HUES64 (cell line): ENCODE data around the gene TP53BP2.

Source experiments
- H3K27ac ChIP-seq: 2 replicates; pipeline ENCODE4 v1.7.0; 2013; ENCODE audit warnings: low read depth, low read length, inconsistent platforms
- H3K27me3 ChIP-seq: 2 replicates; pipeline ENCODE4 v1.6.1; 2013; ENCODE audit warnings: mild to moderate bottlenecking, low read length; ENCODE audit not compliant: insufficient read depth
- H3K36me3 ChIP-seq: 2 replicates; pipeline ENCODE4 v1.6.1; 2013; ENCODE audit warnings: mild to moderate bottlenecking, low read length; ENCODE audit not compliant: insufficient read depth
- H3K4me1 ChIP-seq: 2 replicates; pipeline ENCODE4 v1.6.1; 2013; ENCODE audit warnings: mild to moderate bottlenecking, low read length, moderate library complexity; ENCODE audit not compliant: insufficient read depth
- H3K4me3 ChIP-seq: 2 replicates; pipeline ENCODE4 v1.5.1; 2013; ENCODE audit warnings: mild to moderate bottlenecking, low read length, moderate library complexity
- H3K9ac ChIP-seq: 2 replicates; pipeline ENCODE4 v1.6.1; 2013; ENCODE audit warnings: mild to moderate bottlenecking, low read depth, low read length
- H3K9me3 ChIP-seq: 2 replicates; pipeline ENCODE4 v1.6.1; 2013; ENCODE audit warnings: low read depth, low read length; ENCODE audit not compliant: insufficient read depth
- WGBS: fragments of 150-250, 120-280 bp; methylation state at CpG from one replicate; pipeline ENCODE4 v1.1.7; 2013; ENCODE audit warnings: missing lambda C conversion rate; 5-methylcytosine and 5-hydroxymethylcytosine counted together

The TP53BP2 gene

GRCh38 chr1:223772771-223773160 lies 73.0 kb downstream of the TP53BP2 start:
- H3K36me3 ChIP-seq = peaks cover 80% of the 10 kb centered on the region
- WGBS = 87% methylated on average over 5 of the region's 5 CpGs
- no peak overlapping the region for H3K4me3 ChIP-seq
- peak overlapping the region; percentile 82 for H3K27ac ChIP-seq
- H3K9ac ChIP-seq = no peak overlapping the region
- no peaks in the 10 kb centered on the region for H3K27me3 ChIP-seq
- H3K9me3 ChIP-seq = no peaks in the 10 kb centered on the region
- H3K4me1 ChIP-seq = peaks cover 16% of the 10 kb centered on the region

DNA sequence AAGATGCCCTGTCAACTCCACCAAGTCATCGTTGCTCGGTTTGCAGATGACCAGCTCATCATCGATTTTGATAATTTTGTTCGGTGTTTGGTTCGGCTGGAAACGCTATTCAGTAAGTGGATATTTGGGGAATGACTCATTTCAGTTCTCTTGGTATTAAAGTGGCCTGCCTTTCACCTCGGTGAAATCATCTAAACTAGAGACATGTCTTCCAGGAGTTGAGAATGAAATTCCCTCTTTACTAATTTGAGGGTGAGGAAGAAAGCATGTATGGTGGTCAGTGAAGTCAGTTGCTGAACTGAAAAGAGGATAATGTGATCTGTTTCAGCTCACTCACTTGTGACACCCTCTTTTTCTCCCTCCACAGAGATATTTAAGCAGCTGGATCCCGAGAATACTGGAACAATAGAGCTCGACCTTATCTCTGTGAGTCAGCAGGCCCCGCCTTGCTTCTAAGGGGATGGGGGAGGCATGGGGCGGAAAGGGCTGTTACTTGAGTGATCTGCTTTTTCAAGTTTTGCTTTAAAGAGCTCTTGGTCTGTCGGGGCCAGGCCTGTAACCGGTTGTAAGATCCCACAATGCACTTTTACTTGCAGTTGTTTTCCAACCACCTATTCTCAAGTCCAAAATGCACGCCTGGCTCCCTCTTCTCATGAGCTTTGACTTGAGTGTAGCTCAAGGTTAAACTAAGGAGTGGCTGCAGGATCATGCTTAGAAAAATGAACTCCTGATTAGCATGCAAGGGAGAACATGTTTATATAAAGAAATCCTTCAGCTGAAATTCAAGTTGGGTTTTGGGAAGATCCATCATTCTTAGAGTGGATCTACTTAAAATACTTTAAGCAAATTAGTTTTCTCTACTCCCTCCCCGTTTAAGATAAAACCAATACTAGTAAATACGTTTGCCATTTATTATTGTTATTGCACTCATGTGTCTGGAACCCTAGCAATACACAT lies 73.7 kb downstream of the TP53BP2 start:
- Histone ChIP-seq H3K27me3 (no peaks in the 10 kb centered on the region), H3K4me1 (peaks cover 16% of the 10 kb centered on the region), H3K9me3 (no peaks in the 10 kb centered on the region), H3K27ac (peak overlapping the region; percentile 82), H3K36me3 (peaks cover 73% of the 10 kb centered on the region), H3K4me3 (no peak overlapping the region; the same call in 1 of the 2 replicates), H3K9ac (peak overlapping the region; percentile 29; the same call in 1 of the 2 replicates)
- WGBS = 53% methylated on average over 16 of the region's 16 CpGs

DNA sequence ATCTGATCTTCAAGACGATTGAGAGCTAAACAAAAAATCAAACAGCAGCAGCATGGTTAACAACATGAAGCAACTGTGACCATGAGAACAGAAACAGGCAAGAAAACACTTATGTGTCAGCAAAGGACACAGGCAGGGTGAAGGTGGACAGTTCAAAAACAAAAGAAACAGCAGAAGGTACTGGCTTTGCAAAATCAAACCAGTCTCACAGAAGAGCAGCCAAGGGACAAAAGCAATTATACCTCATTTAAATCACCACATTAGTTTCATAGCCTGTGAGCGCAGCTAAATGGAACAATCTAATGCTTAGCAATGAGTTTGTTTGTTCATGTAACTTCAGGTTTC lies 74.3 kb downstream of the TP53BP2 start:
- 95% methylated on average over 2 of the region's 2 CpGs for WGBS
- H3K9me3 ChIP-seq = no peaks in the 10 kb centered on the region
- no peak overlapping the region; the same call in 1 of the 2 replicates for H3K4me3 ChIP-seq
- H3K36me3 ChIP-seq = peaks cover 72% of the 10 kb centered on the region
- H3K27me3 ChIP-seq = no peaks in the 10 kb centered on the region
- peak overlapping the region; percentile 82 for H3K27ac ChIP-seq
- peaks cover 16% of the 10 kb centered on the region for H3K4me1 ChIP-seq
- peak overlapping the region; percentile 29; the same call in 1 of the 2 replicates for H3K9ac ChIP-seq

DNA sequence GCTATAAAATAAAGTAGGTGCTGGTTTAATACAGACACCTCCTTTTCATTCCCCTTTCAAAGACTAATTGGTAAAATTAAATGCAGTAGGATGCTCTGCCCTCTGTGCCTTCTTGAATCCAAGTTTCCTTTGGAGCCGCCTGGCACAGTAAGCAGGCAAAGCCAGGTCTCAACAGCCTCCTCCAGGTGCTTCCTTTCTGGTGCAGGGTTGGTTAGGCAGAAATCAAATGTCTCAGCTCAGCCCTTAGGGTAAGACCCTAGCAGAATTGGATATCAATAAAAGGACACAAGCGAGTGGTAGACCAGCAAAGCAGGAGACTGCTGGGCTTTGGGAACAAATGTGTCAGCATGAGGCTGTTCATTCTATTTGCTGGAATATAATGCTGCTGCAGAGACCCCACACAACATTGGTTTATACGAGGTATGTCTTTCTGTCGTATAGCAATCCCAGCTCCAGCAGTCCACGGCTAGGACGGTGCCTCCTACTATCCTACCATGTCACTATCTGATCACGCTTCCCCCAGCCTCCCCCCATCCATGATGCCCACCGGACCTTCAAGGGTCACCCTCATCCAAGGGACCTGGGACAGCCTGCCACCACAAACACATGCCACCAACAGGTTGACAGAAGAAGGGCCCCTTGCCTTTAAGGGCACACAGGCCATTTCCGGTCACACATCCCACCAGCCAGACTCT lies 75.0 kb downstream of the TP53BP2 start:
- no peaks in the 10 kb centered on the region for H3K9me3 ChIP-seq
- H3K4me3 ChIP-seq = no peak overlapping the region
- WGBS = 96% methylated on average over 9 of the region's 9 CpGs
- peaks cover 16% of the 10 kb centered on the region for H3K4me1 ChIP-seq
- H3K36me3 ChIP-seq = peaks cover 72% of the 10 kb centered on the region
- H3K9ac ChIP-seq = no peak overlapping the region
- H3K27me3 ChIP-seq = no peaks in the 10 kb centered on the region
- H3K27ac ChIP-seq = peak overlapping the region; percentile 82; the same call in 1 of the 2 replicates

- H3K9me3 ChIP-seq = no peaks in the 10 kb centered on the region
- H3K4me3 ChIP-seq = no peak overlapping the region
- H3K4me1 ChIP-seq = 0 out of 2 replicates have a peak, but pooled peaks cover 5% of the 10 kb centered on the region
- no peaks in the 10 kb centered on the region for H3K27me3 ChIP-seq
- peaks cover 60% of the 10 kb centered on the region for H3K36me3 ChIP-seq
- peak overlapping the region; percentile 25; the same call in 1 of the 2 replicates for H3K27ac ChIP-seq
- WGBS = 84% methylated on average over 7 of the region's 7 CpGs
- no peak overlapping the region for H3K9ac ChIP-seq
Measured at GRCh38 chr1:223765719-223766340, 79.9 kb downstream of the TP53BP2 start.

- no peaks in the 10 kb centered on the region for H3K9me3 ChIP-seq
- H3K36me3 ChIP-seq = peaks cover 60% of the 10 kb centered on the region
- no peak overlapping the region for H3K4me3 ChIP-seq
- H3K27me3 ChIP-seq = no peaks in the 10 kb centered on the region
- WGBS = 80% methylated on average over 9 of the region's 9 CpGs
- no peak overlapping the region for H3K9ac ChIP-seq
- peak overlapping the region; percentile 25; the same call in 1 of the 2 replicates for H3K27ac ChIP-seq
- H3K4me1 ChIP-seq = 0 out of 2 replicates have a peak, but pooled peaks cover 5% of the 10 kb centered on the region
Measured at GRCh38 chr1:223765036-223765718, 80.6 kb downstream of the TP53BP2 start.

DNA sequence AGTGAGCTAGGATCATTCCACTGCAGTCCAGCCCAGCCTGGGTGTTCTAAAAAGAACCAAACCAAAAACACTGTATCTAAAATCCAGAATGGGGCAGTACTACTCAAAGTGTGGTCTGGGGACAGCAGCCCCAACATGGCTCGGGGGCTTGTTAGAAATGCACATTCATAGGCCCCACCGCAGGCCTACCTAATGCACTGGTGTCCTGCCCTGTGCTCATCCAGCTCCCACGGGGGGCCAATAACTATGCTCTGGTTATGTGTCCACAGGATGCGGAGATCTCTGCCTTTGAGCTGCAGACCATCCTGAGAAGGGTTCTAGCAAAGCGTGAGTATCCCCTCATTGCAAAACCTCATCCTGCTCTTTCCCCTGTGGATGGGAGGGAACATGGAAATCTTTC lies 81.9 kb downstream of the TP53BP2 start:
- Histone ChIP-seq H3K27ac (no peak overlapping the region), H3K9ac (no peak overlapping the region), H3K4me3 (no peak overlapping the region), H3K36me3 (peaks cover 50% of the 10 kb centered on the region; the same call in 1 of the 2 replicates), H3K27me3 (no peaks in the 10 kb centered on the region), H3K4me1 (0 out of 2 replicates have a peak, but pooled peaks cover 5% of the 10 kb centered on the region), H3K9me3 (no peaks in the 10 kb centered on the region)
- WGBS = 96% methylated on average over 5 of the region's 5 CpGs

DNA sequence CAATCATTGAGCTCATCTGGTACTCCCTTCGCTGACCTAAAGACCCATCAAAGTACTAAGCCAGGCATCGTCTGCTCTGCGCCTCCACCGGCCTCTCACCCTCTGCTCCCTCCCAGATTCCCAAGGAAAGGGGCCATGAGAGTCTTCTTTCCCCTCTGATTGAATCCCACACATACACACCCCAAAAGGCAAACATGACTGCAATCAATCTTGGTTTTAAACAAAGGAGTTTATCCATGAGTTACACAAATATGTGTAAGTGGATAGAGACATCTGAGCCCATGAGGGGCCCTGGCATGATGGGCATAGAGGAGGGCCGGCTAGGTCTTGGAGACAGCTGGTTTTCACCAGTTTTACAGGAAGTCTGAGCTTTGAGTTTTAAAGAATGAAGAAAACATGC lies 82.5 kb downstream of the TP53BP2 start:
- H3K9me3 ChIP-seq = no peaks in the 10 kb centered on the region
- H3K9ac ChIP-seq = no peak overlapping the region
- no peaks in the 10 kb centered on the region for H3K27me3 ChIP-seq
- H3K4me1 ChIP-seq = 0 out of 2 replicates have a peak, but pooled peaks cover 5% of the 10 kb centered on the region
- H3K36me3 ChIP-seq = peaks cover 53% of the 10 kb centered on the region; the same call in 1 of the 2 replicates
- H3K27ac ChIP-seq = no peak overlapping the region
- H3K4me3 ChIP-seq = no peak overlapping the region
- WGBS = 96% methylated on average over 5 of the region's 5 CpGs

- Histone ChIP-seq H3K4me3 (no peak overlapping the region), H3K27ac (no peak overlapping the region), H3K27me3 (no peaks in the 10 kb centered on the region), H3K9me3 (no peaks in the 10 kb centered on the region), H3K36me3 (peaks cover 58% of the 10 kb centered on the region; the same call in 1 of the 2 replicates), H3K9ac (no peak overlapping the region), H3K4me1 (0 out of 2 replicates have a peak, but pooled peaks cover 5% of the 10 kb centered on the region)
- 89% methylated on average over 7 of the region's 7 CpGs for WGBS
Measured at GRCh38 chr1:223761411-223761810, 84.3 kb downstream of the TP53BP2 start.

- Histone ChIP-seq H3K4me1 (0 out of 2 replicates have a peak, but pooled peaks cover 5% of the 10 kb centered on the region), H3K9ac (no peak overlapping the region), H3K36me3 (peaks cover 54% of the 10 kb centered on the region; the same call in 1 of the 2 replicates), H3K9me3 (no peaks in the 10 kb centered on the region), H3K4me3 (no peak overlapping the region), H3K27me3 (no peaks in the 10 kb centered on the region), H3K27ac (no peak overlapping the region)
- 94% methylated on average over 6 of the region's 6 CpGs for WGBS
Measured at GRCh38 chr1:223760833-223761232, 84.9 kb downstream of the TP53BP2 start.
